Measurements from ENCODE around the gene TAF9. TPM values are rescaled to one million over a fixed set of nuclear protein-coding genes. Genes with fewer than 3 reads are reported as not detected.
"Not testable (repeated sequence)": the region's sequence is repeated elsewhere in the genome, so short reads cannot be mapped to it uniquely, and the experiment has no call there.

Gene TAF9, protein sequence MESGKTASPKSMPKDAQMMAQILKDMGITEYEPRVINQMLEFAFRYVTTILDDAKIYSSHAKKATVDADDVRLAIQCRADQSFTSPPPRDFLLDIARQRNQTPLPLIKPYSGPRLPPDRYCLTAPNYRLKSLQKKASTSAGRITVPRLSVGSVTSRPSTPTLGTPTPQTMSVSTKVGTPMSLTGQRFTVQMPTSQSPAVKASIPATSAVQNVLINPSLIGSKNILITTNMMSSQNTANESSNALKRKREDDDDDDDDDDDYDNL
- 104 TPM for polyA plus RNA-seq

- Mint-ChIP-seq H3K36me3 (no peaks in the 10 kb centered on the region), H3K27me3 (no peaks in the 10 kb centered on the region), H3K27ac (peak within 1 kb of the TSS; percentile 99 to 100 (median 99)), H3K9me3 (no peaks in the 10 kb centered on the region), H3K4me1 (peaks cover 38 to 55% (median 41%) of the 10 kb centered on the region in 3 donors), H3K4me3 (peak within 1 kb of the TSS; percentile 93 to 99 (median 96))
Observed at GRCh38 chr5:69369340-69370121, at the start of gene TAF9, which contains the start of the genes AK6 and RAD17. TAF9 (minus strand) TSS chr5:69369520; CDS start chr5:69365737, 3,783 bp downstream. AK6 (minus strand) TSS chr5:69369520; CDS start chr5:69369490, 30 bp downstream. RAD17 (plus strand) TSS chr5:69369818; CDS start chr5:69372209, 2,391 bp downstream.

GRCh38 chr5:69418554-69418953 lies 49.2 kb upstream of the TAF9 start:
- H3K27ac Mint-ChIP-seq: no peak overlapping the region

DNA sequence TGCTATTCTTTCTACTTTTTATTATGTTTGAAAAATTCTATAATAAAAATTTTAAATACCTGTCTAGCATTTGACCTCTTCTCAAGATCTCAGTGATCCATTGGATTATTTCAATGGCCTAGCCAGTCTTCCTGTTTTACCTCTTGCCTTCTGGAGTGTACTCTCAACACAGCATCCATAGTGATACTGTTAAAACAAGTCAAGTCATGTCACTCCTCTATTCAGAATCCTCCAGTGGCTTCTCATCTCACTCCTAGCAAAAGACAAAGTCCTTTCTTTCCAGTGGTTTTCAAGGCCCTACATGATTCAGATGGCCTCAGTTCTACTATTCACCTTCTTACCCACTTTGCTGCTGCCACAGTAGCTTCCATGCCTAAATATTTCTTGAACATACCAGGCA lies 47.4 kb upstream of the TAF9 start:
- H3K4me3 Mint-ChIP-seq: peak overlapping the region in 1 of 4 donors; percentile 58
- peaks cover 5 to 11% (median 8%) of the 10 kb centered on the region in 3 donors for H3K4me1 Mint-ChIP-seq
- peaks cover 1% of the 10 kb centered on the region for H3K36me3 Mint-ChIP-seq
- H3K9me3 Mint-ChIP-seq: no peaks in the 10 kb centered on the region
- H3K27me3 Mint-ChIP-seq: no peaks in the 10 kb centered on the region
- H3K27ac Mint-ChIP-seq: no peak overlapping the region

More at GRCh38 chr5:69418554-69418953, 49.2 kb upstream of the TAF9 start:
- H3K36me3 Mint-ChIP-seq: peaks cover 1% of the 10 kb centered on the region
- H3K4me3 Mint-ChIP-seq: no peak overlapping the region
- no peaks in the 10 kb centered on the region for H3K27me3 Mint-ChIP-seq
- H3K9me3 Mint-ChIP-seq: peaks cover 0 to 2% (median 0%) of the 10 kb centered on the region in 3 donors
- peaks cover 5 to 11% (median 8%) of the 10 kb centered on the region in 3 donors for H3K4me1 Mint-ChIP-seq

DNA sequence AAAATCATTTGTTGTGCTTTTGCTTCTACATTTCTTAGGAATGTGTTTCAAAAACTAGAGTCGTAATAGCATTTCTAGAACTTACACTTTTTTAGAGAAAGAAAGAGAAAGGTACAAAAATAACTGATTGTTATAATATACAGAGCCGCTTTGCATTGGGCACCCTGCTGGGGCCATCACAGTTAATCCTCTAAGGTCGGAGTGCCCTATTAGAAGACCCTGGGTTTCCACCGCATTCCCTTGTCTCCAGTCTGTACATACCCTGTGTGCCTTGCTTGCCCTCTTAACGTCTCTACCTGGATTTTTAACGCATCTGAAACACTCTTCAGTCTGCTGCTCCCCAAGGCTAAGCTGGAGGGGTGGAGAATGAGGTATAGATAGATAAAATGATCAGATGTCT lies 46.9 kb upstream of the TAF9 start:
- Mint-ChIP-seq H3K4me1 (peaks cover 5 to 11% (median 8%) of the 10 kb centered on the region in 3 donors), H3K27me3 (no peaks in the 10 kb centered on the region), H3K9me3 (no peaks in the 10 kb centered on the region), H3K27ac (no peak overlapping the region), H3K4me3 (peak overlapping the region; percentile 58 to 85 (median 69)), H3K36me3 (peaks cover 1% of the 10 kb centered on the region)

DNA sequence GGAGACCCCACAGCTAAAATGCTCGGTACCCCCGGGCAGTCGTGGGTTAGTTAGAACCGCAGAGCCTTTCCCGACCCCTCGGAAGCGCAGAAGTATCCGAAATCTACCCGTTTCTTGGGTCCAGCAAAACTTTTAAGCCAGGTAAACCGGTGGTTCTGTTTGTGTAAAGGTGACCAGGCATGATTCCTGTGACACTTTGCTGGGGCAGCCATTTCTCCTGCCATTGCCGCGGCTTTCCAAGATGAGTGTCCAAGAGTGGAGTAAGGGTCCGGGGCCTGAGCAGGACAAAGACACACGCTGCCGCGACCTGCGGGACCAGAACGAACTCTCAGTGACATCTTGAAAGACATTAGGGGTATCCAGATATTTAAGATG lies 46.3 kb upstream of the TAF9 start:
- H3K27me3 Mint-ChIP-seq: no peaks in the 10 kb centered on the region
- peaks cover 2% of the 10 kb centered on the region for H3K36me3 Mint-ChIP-seq
- H3K9me3 Mint-ChIP-seq: no peaks in the 10 kb centered on the region
- peaks cover 5 to 11% (median 8%) of the 10 kb centered on the region in 3 donors for H3K4me1 Mint-ChIP-seq
- peak overlapping the region; percentile 58 to 85 (median 69) for H3K4me3 Mint-ChIP-seq
- peak overlapping the region in 1 of 3 donors; percentile 35 for H3K27ac Mint-ChIP-seq

DNA sequence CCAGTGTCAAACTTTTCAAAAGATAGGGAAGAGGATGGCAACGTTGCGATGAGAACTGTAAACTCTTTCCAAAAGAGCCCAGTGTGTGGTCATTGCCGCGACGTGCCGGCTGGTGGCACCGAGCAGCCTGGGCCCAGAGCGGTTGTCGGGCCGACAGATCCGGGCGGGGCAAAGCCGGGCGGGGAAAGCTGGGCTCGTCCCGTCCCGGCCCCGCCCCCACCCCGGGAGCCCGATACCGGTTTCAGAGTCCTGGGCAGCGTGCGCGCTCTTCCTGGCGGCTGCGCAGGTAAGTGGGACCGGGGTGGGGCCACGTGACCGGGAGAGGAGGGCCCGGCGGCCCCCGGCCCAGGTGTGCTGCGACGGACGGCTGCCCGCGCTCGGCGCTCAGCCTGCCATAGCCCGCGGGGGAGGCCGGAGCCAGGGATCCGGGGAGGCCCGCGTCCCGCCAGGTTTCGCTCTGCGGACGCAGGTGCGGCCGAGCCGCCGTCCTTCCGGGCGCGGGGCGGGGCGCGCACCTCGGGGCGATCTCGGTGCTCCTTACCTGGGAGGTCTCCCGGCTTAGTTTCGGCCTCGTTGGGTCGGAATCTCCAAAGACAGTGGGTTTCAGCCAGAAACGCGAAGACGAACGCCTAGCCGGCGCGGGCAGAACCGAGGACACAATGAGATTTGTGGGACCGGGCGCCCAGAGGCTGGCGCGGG lies 45.7 kb upstream of the TAF9 start, which contains the start of gene MARVELD2:
Gene MARVELD2 (plus strand): TSS at position 232 of the 699 bp plus-strand sequence. CDS start 4,270 bp downstream, outside the sequence.
- peaks cover 5 to 11% (median 5%) of the 10 kb centered on the region in 3 donors for H3K4me1 Mint-ChIP-seq
- no peaks in the 10 kb centered on the region for H3K9me3 Mint-ChIP-seq
- no peaks in the 10 kb centered on the region for H3K27me3 Mint-ChIP-seq
- H3K27ac Mint-ChIP-seq: peak within 1 kb of the TSS in 2 of 3 donors; percentile 41 to 65
- H3K4me3 Mint-ChIP-seq: peak within 1 kb of the TSS; percentile 74 to 89 (median 81)
- H3K36me3 Mint-ChIP-seq: peaks cover 4% of the 10 kb centered on the region

GRCh38 chr5:69404659-69405330 lies 35.5 kb upstream of the TAF9 start:
- Mint-ChIP-seq H3K27me3 (no peaks in the 10 kb centered on the region), H3K36me3 (peaks cover 13% of the 10 kb centered on the region), H3K4me1 (peaks cover 0 to 3% (median 0%) of the 10 kb centered on the region in 3 donors)

GRCh38 chr5:69378376-69378775 lies 9.1 kb upstream of the TAF9 start:
- Mint-ChIP-seq H3K27me3 (no peaks in the 10 kb centered on the region), H3K36me3 (peaks cover 5% of the 10 kb centered on the region)

More at GRCh38 chr5:69404659-69405330, 35.5 kb upstream of the TAF9 start:
- Mint-ChIP-seq H3K9me3 (peaks cover 0 to 2% (median 0%) of the 10 kb centered on the region in 3 donors), H3K27ac (no peak overlapping the region), H3K4me3 (no peak overlapping the region)

GRCh38 chr5:69374911-69375446 lies 5.7 kb upstream of the TAF9 start:
- H3K9me3 Mint-ChIP-seq: no peaks in the 10 kb centered on the region
- H3K27me3 Mint-ChIP-seq: no peaks in the 10 kb centered on the region
- peak overlapping the region; percentile 92 to 97 (median 96) for H3K27ac Mint-ChIP-seq
- H3K36me3 Mint-ChIP-seq: peaks cover 5% of the 10 kb centered on the region
- peaks cover 32 to 43% (median 40%) of the 10 kb centered on the region in 3 donors for H3K4me1 Mint-ChIP-seq
- peak overlapping the region; percentile 74 to 91 (median 89) for H3K4me3 Mint-ChIP-seq

More at GRCh38 chr5:69378376-69378775, 9.1 kb upstream of the TAF9 start:
- Mint-ChIP-seq H3K4me1 (peaks cover 14 to 29% (median 24%) of the 10 kb centered on the region in 3 donors), H3K9me3 (no peaks in the 10 kb centered on the region), H3K27ac (no peak overlapping the region), H3K4me3 (no peak overlapping the region)

DNA sequence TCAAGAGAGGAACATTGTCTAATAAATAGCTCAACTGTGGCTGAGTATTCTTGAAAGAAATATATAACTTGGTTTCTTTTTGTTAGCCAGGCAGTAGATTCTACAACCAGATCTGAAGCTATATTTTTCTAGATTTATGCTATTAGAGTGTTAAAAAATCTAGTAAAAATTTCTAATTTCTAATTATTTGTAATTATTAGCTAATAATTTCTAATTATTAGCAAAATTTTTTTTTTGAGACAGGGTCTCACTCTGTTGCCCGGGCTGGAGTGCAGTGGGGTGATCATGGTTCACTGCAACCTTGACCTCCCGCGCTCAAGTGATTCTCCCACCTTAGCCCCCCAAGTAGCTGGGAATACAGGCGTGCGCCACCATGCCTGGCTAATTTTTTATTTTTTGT lies 3.1 kb upstream of the TAF9 start:
- H3K4me1 Mint-ChIP-seq: peaks cover 41 to 63% (median 52%) of the 10 kb centered on the region in 3 donors
- H3K27ac Mint-ChIP-seq: peak overlapping the region; percentile 47 to 59 (median 58)
- no peaks in the 10 kb centered on the region for H3K9me3 Mint-ChIP-seq

DNA sequence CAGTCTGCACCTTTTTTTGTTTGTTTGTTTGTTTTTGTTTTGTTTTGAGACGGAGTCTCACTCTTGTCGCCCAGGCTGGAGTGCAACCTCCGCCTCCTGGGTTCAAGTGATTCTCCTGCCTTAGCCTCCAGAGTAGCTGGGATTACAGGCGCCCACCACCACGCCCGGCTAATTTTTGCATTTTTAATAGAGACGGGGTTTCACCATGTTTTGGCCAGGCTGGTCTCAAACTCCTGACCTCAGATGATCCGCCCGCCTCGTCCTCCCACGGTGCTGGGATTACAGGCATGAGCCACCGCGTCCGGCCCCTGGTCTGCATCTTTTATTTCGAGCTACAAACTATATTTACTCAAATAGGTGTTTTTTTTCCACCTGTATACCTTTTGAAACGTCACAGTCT lies 1.0 kb upstream of the TAF9 start:
- peaks cover 39 to 56% (median 44%) of the 10 kb centered on the region in 3 donors for H3K4me1 Mint-ChIP-seq

More for the DNA sequence above, 3.1 kb upstream of the TAF9 start:
- H3K36me3 Mint-ChIP-seq: peaks cover 5% of the 10 kb centered on the region
- H3K27me3 Mint-ChIP-seq: no peaks in the 10 kb centered on the region
- H3K4me3 Mint-ChIP-seq: peak overlapping the region; percentile 21 to 94 (median 78)

GRCh38 chr5:69368458-69369339 lies 621 bp downstream of the TAF9 start:
- no peaks in the 10 kb centered on the region for H3K9me3 Mint-ChIP-seq
- peaks cover 37 to 56% (median 38%) of the 10 kb centered on the region in 3 donors for H3K4me1 Mint-ChIP-seq
- H3K4me3 Mint-ChIP-seq: peak overlapping the region; percentile 93 to 99 (median 96)
- H3K27me3 Mint-ChIP-seq: no peaks in the 10 kb centered on the region
- no peaks in the 10 kb centered on the region for H3K36me3 Mint-ChIP-seq
- peak overlapping the region; percentile 92 to 100 (median 99) for H3K27ac Mint-ChIP-seq

More for the DNA sequence above, 1.0 kb upstream of the TAF9 start:
- not testable (repeated sequence) for H3K27me3 Mint-ChIP-seq, H3K9me3 Mint-ChIP-seq, H3K36me3 Mint-ChIP-seq
- H3K27ac Mint-ChIP-seq: peak overlapping the region; percentile 99 to 100 (median 99)
- peak overlapping the region; percentile 93 to 98 (median 96) for H3K4me3 Mint-ChIP-seq

Data from IgD-negative memory B cell (primary cell).